Progenitor cell of endocrine pancreas (in vitro differentiated cells): ENCODE measurements around the gene FUBP3. TPM values are rescaled to one million over a fixed set of nuclear protein-coding genes. Genes with fewer than 3 reads are reported as not detected.

Experiments
- DNase-seq: peaks from one replicate; pipeline ENCODE4 v3.0.0; 2021; ENCODE audit warnings: low spot score; ENCODE audit not compliant: unreplicated experiment
- H3K27ac Mint-ChIP-seq: 2 replicates; pipeline ENCODE4 v1.8.0; 2021; ENCODE audit warnings: mild to moderate bottlenecking, moderate library complexity, mixed read lengths
- H3K27me3 Mint-ChIP-seq: 2 replicates; pipeline ENCODE4 v1.8.0; 2021; ENCODE audit warnings: mixed read lengths
- H3K36me3 Mint-ChIP-seq: 2 replicates; pipeline ENCODE4 v1.8.0; 2022; ENCODE audit warnings: mixed read lengths; ENCODE audit not compliant: insufficient read depth
- H3K4me1 Mint-ChIP-seq: 2 replicates; pipeline ENCODE4 v1.8.0; 2021; ENCODE audit warnings: low read depth, mixed read lengths
- H3K4me3 Mint-ChIP-seq: 2 replicates; pipeline ENCODE4 v1.8.0; 2021; ENCODE audit warnings: low read depth, mild to moderate bottlenecking, moderate library complexity, mixed read lengths
- H3K9me3 Mint-ChIP-seq: 2 replicates; pipeline ENCODE4 v1.8.0; 2021; ENCODE audit warnings: low read depth, mixed read lengths
- CTCF ChIP-seq: fragments of 200-600 bp; sonication (generic); IDR thresholded peaks from one replicate; pipeline ENCODE4 v1.5.0; 2021; ENCODE audit warnings: antibody characterized with exemption, mild to moderate bottlenecking; ENCODE audit not compliant: unreplicated experiment
- total RNA-seq: library from RNA; stranded (reverse); gene quantifications from 2 replicates; pipeline ENCODE4 v1.2.1, GENCODE V29; 2021

The FUBP3 gene
- total RNA-seq, 1 donor from 2014 or later, result 68.9 TPM

- no peak overlapping the region for H3K4me3 Mint-ChIP-seq
- no peaks in the 10 kb centered on the region for H3K9me3 Mint-ChIP-seq
- no peak for DNase-seq
- peaks cover 22% of the 10 kb centered on the region for H3K36me3 Mint-ChIP-seq
- no peak overlapping the region for H3K27ac Mint-ChIP-seq
- no peaks in the 10 kb centered on the region for H3K27me3 Mint-ChIP-seq
- H3K4me1 Mint-ChIP-seq, result peaks cover 16% of the 10 kb centered on the region
- TF ChIP-seq CTCF, result no peak
Measured at GRCh38 chr9:130597228-130597627, 17.9 kb downstream of the FUBP3 start.

- DNase-seq, result no peak
- peaks cover 25% of the 10 kb centered on the region for H3K36me3 Mint-ChIP-seq
- TF ChIP-seq CTCF, result no peak
- H3K4me1 Mint-ChIP-seq, result peaks cover 9% of the 10 kb centered on the region
- H3K27me3 Mint-ChIP-seq, result no peaks in the 10 kb centered on the region
- H3K27ac Mint-ChIP-seq, result no peak overlapping the region
- H3K9me3 Mint-ChIP-seq, result no peaks in the 10 kb centered on the region
- H3K4me3 Mint-ChIP-seq, result no peak overlapping the region
Measured at GRCh38 chr9:130598188-130598587, 18.8 kb downstream of the FUBP3 start.

GRCh38 chr9:130599625-130600024 is 20.2 kb downstream of the FUBP3 start:
- peaks cover 33% of the 10 kb centered on the region for H3K36me3 Mint-ChIP-seq
- DNase-seq, result no peak
- peaks cover 4% of the 10 kb centered on the region for H3K4me1 Mint-ChIP-seq
- no peak overlapping the region for H3K27ac Mint-ChIP-seq
- TF ChIP-seq CTCF, result no peak
- no peak overlapping the region for H3K4me3 Mint-ChIP-seq
- H3K9me3 Mint-ChIP-seq, result no peaks in the 10 kb centered on the region
- H3K27me3 Mint-ChIP-seq, result no peaks in the 10 kb centered on the region

GRCh38 chr9:130601100-130601499 is 21.7 kb downstream of the FUBP3 start:
- no peak overlapping the region for H3K27ac Mint-ChIP-seq
- TF ChIP-seq CTCF, result no peak
- no peaks in the 10 kb centered on the region for H3K9me3 Mint-ChIP-seq
- H3K36me3 Mint-ChIP-seq, result peaks cover 34% of the 10 kb centered on the region
- no peak for DNase-seq
- H3K27me3 Mint-ChIP-seq, result no peaks in the 10 kb centered on the region
- no peak overlapping the region for H3K4me3 Mint-ChIP-seq
- H3K4me1 Mint-ChIP-seq, result peaks cover 1% of the 10 kb centered on the region

- Mint-ChIP-seq H3K4me1 (peaks cover 15% of the 10 kb centered on the region), H3K27ac (no peak overlapping the region), H3K36me3 (peaks cover 32% of the 10 kb centered on the region), H3K4me3 (no peak overlapping the region), H3K9me3 (no peaks in the 10 kb centered on the region), H3K27me3 (no peaks in the 10 kb centered on the region)
- no peak for DNase-seq
- no peak for TF ChIP-seq CTCF
Measured at GRCh38 chr9:130604295-130604694, 24.9 kb downstream of the FUBP3 start.
